Measurements from ENCODE around the gene TAC1.
"Not testable (repeated sequence)": the region's sequence is repeated elsewhere in the genome, so short reads cannot be mapped to it uniquely, and the experiment has no call there.

The TAC1 gene

GRCh38 chr7:97735075-97735474 lies 3.2 kb downstream of the TAC1 start:
- Histone ChIP-seq H3K27ac (ENCODE audit: low read depth in 2 of 2, low read length in 2 of 2) (no peak overlapping the region), H3K4me1 (ENCODE audit: control insufficient read depth in 2 of 2, insufficient read depth in 2 of 2, low read length in 2 of 2) (no peaks in the 10 kb centered on the region), H3K27me3 (ENCODE audit: control insufficient read depth in 2 of 2, insufficient read depth in 2 of 2, low read length in 2 of 2) (peaks cover 22 to 36% of the 10 kb centered on the region in 2 donors), H3K4me3 (ENCODE audit: low read length in 2 of 2) (no peak overlapping the region), H3K9me3 (ENCODE audit: control insufficient read depth in 2 of 2, low read length in 2 of 2) (no peaks in the 10 kb centered on the region), H3K9ac (ENCODE audit: low read depth in 1 of 2, low read length in 2 of 2) (no peak overlapping the region), H3K36me3 (ENCODE audit: control insufficient read depth in 2 of 2, insufficient read depth in 2 of 2, low read length in 2 of 2) (no peaks in the 10 kb centered on the region)

GRCh38 chr7:97748482-97748881 lies 16.6 kb downstream of the TAC1 start:
- H3K36me3 ChIP-seq (ENCODE audit: control insufficient read depth in 2 of 2, insufficient read depth in 2 of 2, low read length in 2 of 2): no peaks in the 10 kb centered on the region
- H3K27ac ChIP-seq (ENCODE audit: low read depth in 2 of 2, low read length in 2 of 2): no peak overlapping the region
- H3K4me1 ChIP-seq (ENCODE audit: control insufficient read depth in 2 of 2, insufficient read depth in 2 of 2, low read length in 2 of 2): no peaks in the 10 kb centered on the region
- H3K27me3 ChIP-seq (ENCODE audit: control insufficient read depth in 2 of 2, insufficient read depth in 2 of 2, low read length in 2 of 2): no peaks in the 10 kb centered on the region
- H3K9ac ChIP-seq (ENCODE audit: low read depth in 1 of 2, low read length in 2 of 2): no peak overlapping the region
- no peak overlapping the region for H3K4me3 ChIP-seq (ENCODE audit: low read length in 2 of 2)
- no peaks in the 10 kb centered on the region for H3K9me3 ChIP-seq (ENCODE audit: control insufficient read depth in 2 of 2, low read length in 2 of 2)

GRCh38 chr7:97751566-97751965 lies 19.7 kb downstream of the TAC1 start:
- Histone ChIP-seq H3K4me3 (ENCODE audit: low read length in 2 of 2) (no peak overlapping the region), H3K27me3 (ENCODE audit: control insufficient read depth in 2 of 2, insufficient read depth in 2 of 2, low read length in 2 of 2) (no peaks in the 10 kb centered on the region), H3K4me1 (ENCODE audit: control insufficient read depth in 2 of 2, insufficient read depth in 2 of 2, low read length in 2 of 2) (no peaks in the 10 kb centered on the region), H3K36me3 (ENCODE audit: control insufficient read depth in 2 of 2, insufficient read depth in 2 of 2, low read length in 2 of 2) (no peaks in the 10 kb centered on the region), H3K27ac (ENCODE audit: low read depth in 2 of 2, low read length in 2 of 2) (no peak overlapping the region), H3K9ac (ENCODE audit: low read depth in 1 of 2, low read length in 2 of 2) (no peak overlapping the region), H3K9me3 (ENCODE audit: control insufficient read depth in 2 of 2, low read length in 2 of 2) (no peaks in the 10 kb centered on the region)

GRCh38 chr7:97752215-97752614 lies 20.3 kb downstream of the TAC1 start:
- Histone ChIP-seq H3K9me3 (ENCODE audit: control insufficient read depth in 2 of 2, low read length in 2 of 2) (no peaks in the 10 kb centered on the region), H3K9ac (ENCODE audit: low read depth in 1 of 2, low read length in 2 of 2) (no peak overlapping the region), H3K36me3 (ENCODE audit: control insufficient read depth in 2 of 2, insufficient read depth in 2 of 2, low read length in 2 of 2) (no peaks in the 10 kb centered on the region), H3K27me3 (ENCODE audit: control insufficient read depth in 2 of 2, insufficient read depth in 2 of 2, low read length in 2 of 2) (no peaks in the 10 kb centered on the region), H3K27ac (ENCODE audit: low read depth in 2 of 2, low read length in 2 of 2) (no peak overlapping the region), H3K4me1 (ENCODE audit: control insufficient read depth in 2 of 2, insufficient read depth in 2 of 2, low read length in 2 of 2) (no peaks in the 10 kb centered on the region), H3K4me3 (ENCODE audit: low read length in 2 of 2) (no peak overlapping the region)

GRCh38 chr7:97757824-97758223 lies 25.9 kb downstream of the TAC1 start:
- Histone ChIP-seq H3K27me3 (ENCODE audit: control insufficient read depth in 2 of 2, insufficient read depth in 2 of 2, low read length in 2 of 2) (no peaks in the 10 kb centered on the region), H3K9ac (ENCODE audit: low read depth in 1 of 2, low read length in 2 of 2) (no peak overlapping the region), H3K9me3 (ENCODE audit: control insufficient read depth in 2 of 2, low read length in 2 of 2) (no peaks in the 10 kb centered on the region), H3K4me3 (ENCODE audit: low read length in 2 of 2) (no peak overlapping the region), H3K27ac (ENCODE audit: low read depth in 2 of 2, low read length in 2 of 2) (no peak overlapping the region), H3K4me1 (ENCODE audit: control insufficient read depth in 2 of 2, insufficient read depth in 2 of 2, low read length in 2 of 2) (no peaks in the 10 kb centered on the region), H3K36me3 (ENCODE audit: control insufficient read depth in 2 of 2, insufficient read depth in 2 of 2, low read length in 2 of 2) (no peaks in the 10 kb centered on the region)

- H3K36me3 ChIP-seq (ENCODE audit: control insufficient read depth in 2 of 2, insufficient read depth in 2 of 2, low read length in 2 of 2): no peaks in the 10 kb centered on the region
- no peak overlapping the region for H3K9ac ChIP-seq (ENCODE audit: low read depth in 1 of 2, low read length in 2 of 2)
- peaks cover 5 to 12% of the 10 kb centered on the region in 2 donors for H3K4me1 ChIP-seq (ENCODE audit: control insufficient read depth in 2 of 2, insufficient read depth in 2 of 2, low read length in 2 of 2)
- no peaks in the 10 kb centered on the region for H3K9me3 ChIP-seq (ENCODE audit: control insufficient read depth in 2 of 2, low read length in 2 of 2)
- no peaks in the 10 kb centered on the region for H3K27me3 ChIP-seq (ENCODE audit: control insufficient read depth in 2 of 2, insufficient read depth in 2 of 2, low read length in 2 of 2)
- H3K27ac ChIP-seq (ENCODE audit: low read depth in 2 of 2, low read length in 2 of 2): peak overlapping the region; percentile 65 to 87
- H3K4me3 ChIP-seq (ENCODE audit: low read length in 2 of 2): no peak overlapping the region
These were observed 39.0 kb downstream of the TAC1 start for GRCh38 chr7:97770850-97771249.

GRCh38 chr7:97771576-97771975 lies 39.7 kb downstream of the TAC1 start:
- no peaks in the 10 kb centered on the region for H3K27me3 ChIP-seq (ENCODE audit: control insufficient read depth in 2 of 2, insufficient read depth in 2 of 2, low read length in 2 of 2)
- peak overlapping the region; percentile 65 to 87 for H3K27ac ChIP-seq (ENCODE audit: low read depth in 2 of 2, low read length in 2 of 2)
- H3K36me3 ChIP-seq (ENCODE audit: control insufficient read depth in 2 of 2, insufficient read depth in 2 of 2, low read length in 2 of 2): no peaks in the 10 kb centered on the region
- no peaks in the 10 kb centered on the region for H3K9me3 ChIP-seq (ENCODE audit: control insufficient read depth in 2 of 2, low read length in 2 of 2)
- H3K9ac ChIP-seq (ENCODE audit: low read depth in 1 of 2, low read length in 2 of 2): no peak overlapping the region
- H3K4me1 ChIP-seq (ENCODE audit: control insufficient read depth in 2 of 2, insufficient read depth in 2 of 2, low read length in 2 of 2): peaks cover 5 to 12% of the 10 kb centered on the region in 2 donors
- H3K4me3 ChIP-seq (ENCODE audit: low read length in 2 of 2): no peak overlapping the region

GRCh38 chr7:97772045-97772901 lies 40.4 kb downstream of the TAC1 start:
- H3K27me3 ChIP-seq (ENCODE audit: control insufficient read depth in 2 of 2, insufficient read depth in 2 of 2, low read length in 2 of 2): no peaks in the 10 kb centered on the region
- H3K4me3 ChIP-seq (ENCODE audit: low read length in 2 of 2): no peak overlapping the region
- no peaks in the 10 kb centered on the region for H3K9me3 ChIP-seq (ENCODE audit: control insufficient read depth in 2 of 2, low read length in 2 of 2)
- no peaks in the 10 kb centered on the region for H3K36me3 ChIP-seq (ENCODE audit: control insufficient read depth in 2 of 2, insufficient read depth in 2 of 2, low read length in 2 of 2)
- peak overlapping the region; percentile 82 to 87 for H3K27ac ChIP-seq (ENCODE audit: low read depth in 2 of 2, low read length in 2 of 2)
- no peak overlapping the region for H3K9ac ChIP-seq (ENCODE audit: low read depth in 1 of 2, low read length in 2 of 2)
- peaks cover 5 to 12% of the 10 kb centered on the region in 2 donors for H3K4me1 ChIP-seq (ENCODE audit: control insufficient read depth in 2 of 2, insufficient read depth in 2 of 2, low read length in 2 of 2)

GRCh38 chr7:97786398-97786797 lies 54.5 kb downstream of the TAC1 start:
- not testable (repeated sequence) for H3K9ac ChIP-seq (ENCODE audit: low read depth in 1 of 2, low read length in 2 of 2); H3K27me3 ChIP-seq (ENCODE audit: control insufficient read depth in 2 of 2, insufficient read depth in 2 of 2, low read length in 2 of 2); H3K4me1 ChIP-seq (ENCODE audit: control insufficient read depth in 2 of 2, insufficient read depth in 2 of 2, low read length in 2 of 2); H3K4me3 ChIP-seq (ENCODE audit: low read length in 2 of 2); H3K36me3 ChIP-seq (ENCODE audit: control insufficient read depth in 2 of 2, insufficient read depth in 2 of 2, low read length in 2 of 2); H3K9me3 ChIP-seq (ENCODE audit: control insufficient read depth in 2 of 2, low read length in 2 of 2); H3K27ac ChIP-seq (ENCODE audit: low read depth in 2 of 2, low read length in 2 of 2)

Measured in mucosa of rectum (tissue), 2 donors.